HG03354 (cell line): ENCODE measurements around the gene TSPAN2.
A peak's percentile ranks its signal among the peaks of the same experiment; 100 is the strongest.
"Not testable (repeated sequence)": the region's sequence is repeated elsewhere in the genome, so short reads cannot be mapped to it uniquely, and the experiment has no call there.

Experiments used
- ATAC-seq: cut with Tn5 transposase; IDR thresholded peaks from one replicate; pipeline ENCODE4 v1.9.1; 2021; ENCODE audit warnings: mild to moderate bottlenecking; ENCODE audit not compliant: unreplicated experiment, poor library complexity, severe bottlenecking

TSPAN2 gene

DNA sequence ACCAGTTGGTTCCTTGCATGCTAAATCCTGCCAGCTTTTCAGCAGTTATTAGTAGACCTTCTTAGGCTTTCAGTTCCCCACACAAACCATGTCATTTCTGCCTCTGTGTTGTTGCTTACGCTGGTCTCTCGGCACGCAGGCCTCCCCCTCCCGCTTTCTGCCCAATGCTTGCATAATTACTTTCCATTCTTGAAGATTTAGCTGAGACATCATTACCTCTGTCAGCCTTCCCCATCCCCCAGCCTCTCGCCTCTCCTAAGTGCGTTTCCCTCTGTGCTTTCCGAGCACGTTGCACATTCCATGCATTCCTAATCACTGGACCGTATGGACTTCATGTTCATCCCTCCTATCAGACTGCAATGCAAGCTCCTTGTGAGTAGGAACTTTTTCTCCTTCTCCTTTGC lies 32.9 kb downstream of the TSPAN2 start:
- ATAC-seq: no peak

DNA sequence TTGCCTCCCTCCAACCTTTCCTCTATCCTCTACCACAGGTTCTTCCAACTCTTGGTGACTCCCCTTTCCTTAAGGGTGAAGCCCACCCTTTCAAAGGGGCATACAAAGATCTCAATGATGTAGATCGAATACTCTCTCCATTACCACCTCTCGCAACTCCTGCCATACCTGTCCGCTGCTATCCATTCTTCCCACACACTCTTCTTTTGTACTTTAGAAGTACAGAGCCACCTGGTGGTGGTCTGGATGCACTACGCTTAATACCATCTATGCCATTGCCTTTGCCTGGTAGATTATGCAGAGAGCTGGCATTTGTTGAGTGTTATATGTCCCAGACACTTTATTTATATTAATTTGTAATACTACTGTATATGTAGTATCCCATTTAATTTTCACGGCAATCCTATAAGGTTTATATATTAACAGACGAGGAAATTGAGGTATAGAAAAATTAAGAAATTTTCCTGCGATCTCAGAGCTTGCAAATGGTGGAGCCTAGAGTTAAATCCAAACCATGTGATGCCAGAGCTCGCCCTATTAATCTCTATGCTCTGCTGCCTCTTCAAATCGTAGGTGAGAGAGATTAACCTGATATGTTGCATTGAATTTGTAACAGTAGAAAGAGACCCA lies 36.7 kb downstream of the TSPAN2 start:
- ATAC-seq: peak; percentile 94

DNA sequence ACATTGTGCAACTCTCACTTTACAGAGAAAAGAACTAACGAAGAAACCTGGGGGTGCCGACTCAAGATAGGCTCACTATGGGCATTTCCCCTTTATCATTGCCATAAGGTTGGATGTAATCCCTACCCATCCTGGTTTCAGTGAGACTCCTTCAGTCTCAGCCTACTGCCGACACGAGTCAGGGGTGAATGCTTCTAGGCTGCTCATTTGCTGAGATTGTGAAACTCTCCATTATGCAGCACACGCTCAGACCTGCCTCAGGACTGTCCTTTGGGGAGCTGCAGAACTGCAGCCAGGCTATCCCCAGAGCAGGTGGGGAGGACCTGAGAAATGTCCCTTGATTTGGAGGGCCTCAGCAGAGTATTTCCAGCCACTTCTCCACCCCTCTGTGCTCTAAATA lies 37.5 kb downstream of the TSPAN2 start:
- no peak for ATAC-seq

DNA sequence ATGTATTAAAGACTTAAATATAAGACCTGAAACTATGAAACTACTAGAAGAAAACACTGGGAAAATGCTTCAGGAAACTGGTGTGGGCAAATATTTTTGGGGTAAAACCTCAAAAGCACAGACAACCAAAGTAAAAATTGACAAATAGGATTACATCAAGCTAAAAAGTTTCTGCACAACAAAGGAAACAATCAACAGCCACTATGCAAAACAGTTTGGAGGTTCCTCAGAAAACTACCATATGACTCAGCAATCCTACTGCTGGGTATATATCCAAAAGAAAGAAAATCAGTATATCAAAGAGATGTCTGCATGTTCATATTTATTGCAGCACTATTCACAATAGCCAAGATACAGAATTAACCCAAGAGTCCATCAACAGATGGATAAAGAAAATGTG lies 42.6 kb downstream of the TSPAN2 start:
- ATAC-seq: no peak

DNA sequence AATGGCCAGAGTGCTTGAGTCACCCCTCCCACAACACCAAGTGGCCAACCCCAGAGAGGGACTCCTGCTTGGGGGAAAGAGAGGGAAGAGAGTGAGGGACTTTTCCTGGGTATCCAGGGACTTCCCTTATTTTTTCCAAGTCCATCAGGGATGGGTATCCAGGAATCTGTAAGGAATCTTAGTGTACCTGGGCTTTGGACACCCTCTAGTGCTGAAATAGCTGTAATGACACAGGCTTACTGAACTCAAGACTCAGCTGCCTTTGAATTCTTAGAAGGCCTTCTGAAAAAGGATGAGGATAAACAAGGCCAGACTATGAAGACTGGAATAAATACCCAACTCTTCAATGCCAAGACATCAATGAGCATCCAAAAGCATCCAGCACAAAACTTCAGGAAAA lies 47.6 kb downstream of the TSPAN2 start:
- no peak for ATAC-seq

DNA sequence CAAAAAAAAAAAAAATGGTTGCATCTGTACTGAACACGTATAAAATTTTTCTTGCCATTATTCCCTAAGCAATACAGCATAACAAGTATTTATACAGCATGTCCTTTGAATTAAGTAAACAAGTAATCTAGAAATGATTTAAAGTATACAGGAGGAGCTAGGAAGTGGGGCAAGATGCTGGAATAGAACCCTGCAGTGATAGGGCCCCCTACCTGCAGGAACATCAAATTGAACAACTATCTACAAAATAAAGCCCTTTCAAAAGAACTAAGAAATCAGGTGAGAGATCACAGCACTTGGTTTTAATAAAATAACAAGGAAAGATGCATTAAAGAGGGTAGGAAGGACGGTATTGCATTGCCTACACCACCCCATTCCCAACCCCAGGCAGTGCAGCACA lies 48.8 kb downstream of the TSPAN2 start:
- ATAC-seq: no peak

DNA sequence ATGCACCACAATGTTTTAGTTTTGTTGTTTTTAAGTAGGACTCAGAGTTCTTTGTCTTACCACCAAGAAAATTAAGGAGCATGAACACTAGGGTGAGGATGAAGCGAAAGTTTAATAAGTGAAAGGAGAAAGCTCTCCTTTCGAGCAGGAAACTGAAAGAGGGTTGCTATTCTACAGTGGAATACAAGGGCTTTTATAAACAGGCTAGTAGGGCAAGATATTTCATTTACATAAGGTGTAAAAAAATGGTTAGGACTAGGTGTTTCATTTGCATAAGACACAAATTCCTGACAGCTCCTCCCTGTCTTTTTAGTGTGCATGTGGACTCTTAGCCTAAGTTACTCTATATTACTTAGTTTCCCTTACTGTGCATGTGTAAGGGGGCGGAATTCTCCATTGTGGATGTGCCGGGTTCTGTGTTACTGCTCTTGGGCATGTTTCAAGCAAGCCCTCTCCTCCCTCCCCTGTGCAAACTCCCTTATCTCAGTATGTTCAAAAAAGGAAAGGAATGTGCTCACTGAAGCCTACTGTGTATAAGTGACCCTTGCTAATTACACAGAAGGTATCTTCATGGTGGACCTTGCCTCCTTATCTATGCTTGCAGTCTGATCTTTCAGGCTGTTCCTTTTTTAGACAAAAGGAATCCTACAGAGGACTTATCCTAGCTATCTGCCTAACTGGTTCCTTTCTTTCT lies 52.3 kb downstream of the TSPAN2 start:
- no peak for ATAC-seq

DNA sequence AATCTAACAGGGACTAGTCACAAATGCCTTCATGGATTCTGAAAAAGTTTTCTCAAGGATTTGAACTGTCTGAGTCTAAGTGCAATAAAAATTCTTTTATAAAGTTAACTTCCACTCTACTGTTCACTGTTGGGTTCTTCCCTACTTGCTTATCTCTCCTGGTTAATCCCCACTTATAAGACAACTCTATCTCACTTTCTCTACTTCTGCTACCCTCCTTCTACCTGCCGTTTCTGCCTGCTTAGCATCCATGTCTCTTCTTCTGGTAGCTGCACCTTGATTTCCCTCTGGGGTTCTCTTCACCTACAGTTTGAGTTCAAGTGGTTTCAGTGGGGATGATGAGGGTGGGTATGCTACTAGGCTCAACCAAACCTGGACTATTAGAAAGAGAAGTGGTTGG lies 53.7 kb downstream of the TSPAN2 start:
- ATAC-seq: no peak

DNA sequence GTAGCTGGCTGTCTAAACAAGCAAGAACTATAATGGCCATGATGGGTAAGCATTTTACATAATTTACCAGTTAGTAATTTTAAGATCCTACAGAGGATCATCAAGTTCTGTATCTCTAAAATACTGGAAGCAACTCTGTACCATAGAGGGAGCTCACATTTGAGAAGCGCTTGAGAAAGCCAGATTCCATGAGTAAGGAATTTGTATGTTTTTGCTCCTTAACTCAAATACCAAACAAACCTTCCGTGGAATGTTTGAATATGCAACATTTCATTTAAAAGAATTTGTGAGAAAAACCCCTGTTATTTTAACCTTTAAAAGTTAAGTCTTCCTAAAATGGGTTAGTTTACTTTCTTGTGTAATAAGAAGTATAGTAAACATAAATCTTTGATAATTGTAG lies 57.7 kb downstream of the TSPAN2 start:
- ATAC-seq: no peak

DNA sequence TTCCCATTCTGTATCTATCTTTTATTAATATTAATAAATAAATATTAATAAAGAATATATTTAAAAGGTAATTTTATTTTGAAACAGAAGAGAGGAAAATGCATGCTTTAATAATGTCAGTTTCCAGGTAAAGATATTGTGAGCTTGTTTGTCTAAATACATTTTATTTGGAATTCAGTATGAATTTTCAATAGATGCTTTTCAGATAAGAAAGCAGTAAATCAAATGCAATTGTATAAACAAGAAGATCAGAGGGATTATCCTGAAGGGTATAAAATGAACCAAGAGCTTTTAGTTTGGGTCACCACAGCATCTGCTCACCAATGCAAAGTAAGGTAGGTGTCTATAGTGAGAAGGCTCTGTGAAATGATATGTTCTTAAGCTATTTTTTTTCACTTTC lies 59.8 kb downstream of the TSPAN2 start, which contains the start of gene TSHB:
TSHB (plus strand) TSS at position 301 of the 400 bp plus-strand sequence. CDS start 3,537 bp downstream, outside the sequence.
- no peak for ATAC-seq

DNA sequence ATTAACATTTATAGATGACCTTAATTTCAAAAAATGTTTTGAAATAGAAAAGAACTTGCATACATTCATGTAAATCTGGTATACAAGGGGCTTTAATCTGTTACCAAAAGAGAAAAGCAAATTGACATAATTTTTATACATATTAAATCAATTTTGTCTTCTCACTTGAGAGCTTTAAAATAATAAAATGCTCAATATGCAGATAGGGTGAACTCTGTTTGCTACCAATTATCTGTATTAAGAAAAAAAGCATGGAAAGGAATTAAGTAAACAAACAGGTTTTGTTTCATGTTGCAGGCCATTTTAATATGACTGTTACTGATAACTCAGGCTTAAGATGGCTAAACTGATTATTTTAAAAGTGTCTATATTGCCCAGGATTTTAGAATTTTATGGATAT lies 65.7 kb downstream of the TSPAN2 start:
- ATAC-seq: no peak

DNA sequence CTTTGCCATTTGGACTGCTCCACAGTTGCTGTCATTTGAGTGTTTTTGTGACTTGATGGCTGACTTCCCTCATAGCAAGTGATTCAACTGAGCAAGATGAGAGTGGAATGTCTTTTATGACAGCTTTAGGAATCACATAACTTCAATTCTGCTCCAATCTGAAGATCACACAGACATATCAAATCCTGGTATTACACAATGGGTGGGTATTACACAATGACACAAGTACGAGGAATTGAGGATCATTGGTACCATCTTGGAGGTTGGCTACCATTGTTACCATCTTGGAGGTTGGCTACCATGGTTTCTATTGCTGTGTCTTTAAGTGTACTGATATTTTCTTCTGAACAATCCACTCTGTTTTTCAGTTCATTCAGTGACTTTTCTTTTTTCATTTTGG lies 68.2 kb downstream of the TSPAN2 start:
- ATAC-seq: no peak

DNA sequence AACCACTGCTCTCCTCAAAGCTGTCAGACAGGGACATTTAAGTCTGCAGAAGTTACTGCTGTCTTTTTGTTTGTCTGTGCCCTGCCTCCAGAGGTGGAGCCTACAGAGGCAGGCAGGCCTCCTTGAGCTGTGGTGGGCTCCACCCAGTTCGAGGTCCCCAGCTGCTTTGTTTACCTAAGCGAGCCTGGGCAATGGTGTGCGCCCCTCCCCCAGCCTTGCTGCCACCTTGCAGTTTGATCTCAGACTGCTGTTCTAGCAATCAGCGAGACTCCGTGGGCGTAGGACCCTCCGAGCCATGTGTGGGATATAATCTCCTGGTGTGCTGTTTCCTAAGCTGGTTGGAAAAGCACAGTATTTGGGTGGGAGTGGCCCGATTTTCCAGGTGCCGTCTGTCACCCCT lies 69.8 kb downstream of the TSPAN2 start:
- ATAC-seq: not testable (repeated sequence)

DNA sequence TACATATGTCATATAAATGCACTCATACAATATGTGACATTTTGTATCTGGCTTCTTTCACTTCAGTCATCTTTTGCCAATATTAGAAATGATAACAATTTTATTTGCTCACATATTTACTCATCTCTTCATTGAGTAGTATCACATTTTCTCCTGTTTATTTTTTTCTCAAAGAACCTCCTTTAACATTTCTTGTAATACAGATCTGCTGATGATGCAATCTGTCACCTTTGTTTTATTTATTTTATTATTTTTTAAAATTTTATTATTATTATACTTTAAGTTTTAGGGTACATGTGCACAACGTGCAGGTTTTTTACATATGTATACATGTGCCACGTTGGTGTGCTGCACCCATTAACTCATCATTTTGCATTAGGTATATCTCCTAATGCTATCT lies 75.5 kb downstream of the TSPAN2 start:
- no peak for ATAC-seq

DNA sequence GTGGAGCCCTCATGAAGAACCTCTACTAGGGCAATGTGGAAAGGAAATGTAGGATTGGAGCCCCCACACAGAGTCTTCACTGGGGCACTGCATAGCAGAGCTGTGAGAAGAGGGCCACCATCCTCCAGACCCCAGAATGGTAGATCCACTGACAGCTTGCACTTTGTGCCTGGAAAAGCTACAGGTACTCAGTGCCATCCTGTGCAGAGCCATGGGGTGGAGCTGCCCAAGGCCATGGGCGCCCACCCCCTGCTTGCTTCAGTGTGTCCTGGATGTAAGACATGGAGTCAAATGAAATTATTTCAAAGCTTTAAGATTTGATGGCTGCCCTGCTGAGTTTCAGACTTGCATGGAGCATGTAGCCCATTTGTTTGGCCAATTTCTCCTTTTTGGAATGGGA lies 76.9 kb downstream of the TSPAN2 start:
- ATAC-seq: no peak

DNA sequence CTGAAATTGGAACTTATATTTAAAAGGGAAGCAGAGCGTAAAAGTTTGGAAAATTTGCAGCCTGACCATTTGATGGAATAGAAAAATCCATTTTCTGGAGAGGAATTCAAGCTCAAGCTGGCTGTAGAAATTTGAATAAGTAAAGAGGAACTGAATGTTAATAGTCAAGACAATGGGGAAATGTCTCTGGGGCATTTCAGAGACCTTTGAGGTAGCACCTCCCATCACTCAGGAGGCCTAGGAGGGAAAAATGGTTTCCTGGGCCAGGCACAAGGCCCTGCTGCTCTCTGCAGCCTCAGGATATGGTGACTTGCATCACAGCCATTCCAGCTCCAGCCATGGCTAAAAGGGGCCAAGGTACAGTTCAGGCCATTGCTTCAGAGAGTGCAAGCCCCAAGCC lies 77.3 kb downstream of the TSPAN2 start:
- no peak for ATAC-seq

DNA sequence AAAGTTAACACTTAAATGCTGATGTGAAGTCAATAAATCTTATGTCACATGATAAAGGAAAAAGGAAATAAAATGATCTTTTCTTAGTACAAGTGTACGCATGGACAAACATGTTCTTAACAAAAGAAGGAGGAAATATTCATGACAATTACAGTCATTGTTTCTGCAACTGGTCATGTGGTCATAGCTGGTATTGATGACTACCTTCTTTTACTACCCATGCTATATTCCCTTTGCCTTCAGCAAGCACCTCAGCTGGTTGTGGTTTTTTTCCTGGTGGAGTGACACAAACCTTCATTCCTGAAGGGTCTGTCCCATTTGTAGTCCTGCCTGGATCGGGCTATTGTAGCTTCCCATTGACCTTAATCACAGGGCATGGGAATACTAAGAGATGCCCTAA lies 83.1 kb downstream of the TSPAN2 start:
- ATAC-seq: no peak
